Parathyroid adenoma (tissue), 2 donors: ENCODE data around the gene WWC1.
"Not testable (repeated sequence)": the region's sequence is repeated elsewhere in the genome, so short reads cannot be mapped to it uniquely, and the experiment has no call there.

Source experiments
- H2AFZ ChIP-seq: fragments of 300-600 bp; sonication (generic); one replicate; pipeline ENCODE4 v1.7.0; 2017; ENCODE audit warnings: antibody characterized with exemption, mild to moderate bottlenecking
- H3K27ac ChIP-seq: fragments of 300-600 bp; sonication (generic); one replicate; pipeline ENCODE4 v1.7.0; 2017
- H3K27me3 ChIP-seq: fragments of 300-600 bp; sonication (generic); one replicate; pipeline ENCODE4 v1.7.0; 2017; ENCODE audit warnings: low read length; ENCODE audit not compliant: control insufficient read depth, insufficient read depth
- H3K36me3 ChIP-seq: fragments of 300-600 bp; sonication (generic); one replicate; pipeline ENCODE4 v1.7.0; 2017; ENCODE audit warnings: low read length; ENCODE audit not compliant: control insufficient read depth, insufficient read depth
- H3K4me1 ChIP-seq: fragments of 300-600 bp; sonication (generic); one replicate; pipeline ENCODE4 v1.7.0; 2017; ENCODE audit warnings: control low read depth
- H3K4me2 ChIP-seq: fragments of 300-600 bp; sonication (generic); one replicate; pipeline ENCODE4 v1.7.0; 2017; ENCODE audit warnings: low read length
- H3K4me3 ChIP-seq: fragments of 300-600 bp; sonication (generic); one replicate; pipeline ENCODE4 v1.7.0; 2017; ENCODE audit warnings: low read depth, low read length
- H3K79me2 ChIP-seq: fragments of 300-600 bp; sonication (generic); one replicate; pipeline ENCODE4 v1.7.0; 2017; ENCODE audit warnings: control low read depth
- H3K9ac ChIP-seq: fragments of 300-600 bp; sonication (generic); one replicate; pipeline ENCODE4 v1.7.0; 2017; ENCODE audit warnings: mild to moderate bottlenecking
- H3K9me3 ChIP-seq: fragments of 300-600 bp; sonication (generic); one replicate; pipeline ENCODE4 v1.7.0; 2017; ENCODE audit warnings: low read length; ENCODE audit not compliant: control insufficient read depth
- CTCF ChIP-seq: fragments of 300-600 bp; sonication (generic); IDR thresholded peaks from one replicate; pipeline ENCODE4 v1.7.0; 2017; ENCODE audit warnings: antibody characterized with exemption, mild to moderate bottlenecking
- donor health status: primary hyperparathyroidism.

WWC1 gene

DNA sequence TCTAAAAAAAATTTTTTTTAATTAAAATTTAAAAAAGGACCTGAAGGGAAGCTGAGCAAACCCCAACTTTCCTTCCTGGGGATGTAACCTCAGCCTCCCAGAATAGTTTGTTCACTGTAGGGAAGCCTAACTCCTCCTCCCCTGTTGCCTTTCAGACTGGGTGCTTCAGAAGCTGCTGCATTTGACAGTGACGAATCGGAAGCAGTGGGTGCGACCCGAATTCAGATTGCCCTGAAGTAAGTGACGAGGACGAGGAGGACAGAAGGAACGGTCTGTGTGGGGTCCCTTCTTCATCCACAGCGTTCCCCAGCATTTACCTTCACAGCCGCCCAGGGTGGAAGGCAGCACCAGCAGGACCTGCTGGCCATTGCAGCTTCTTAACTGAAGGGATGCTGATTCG is 137.1 kb downstream of the WWC1 start:
- no peak overlapping the region for H3K9ac ChIP-seq
- no peaks in the 10 kb centered on the region for H3K4me1 ChIP-seq
- H3K4me3 ChIP-seq = no peak overlapping the region
- no peak for TF ChIP-seq CTCF
- H3K27ac ChIP-seq = no peak overlapping the region
- no peaks in the 10 kb centered on the region for H3K36me3 ChIP-seq
- H2AFZ ChIP-seq = no peak overlapping the region
- no peaks in the 10 kb centered on the region for H3K9me3 ChIP-seq
- no peaks in the 10 kb centered on the region for H3K79me2 ChIP-seq
- H3K4me2 ChIP-seq = no peak overlapping the region
- H3K27me3 ChIP-seq = no peaks in the 10 kb centered on the region

GRCh38 chr5:168430296-168430695 is 138.9 kb downstream of the WWC1 start:
- Histone ChIP-seq H3K79me2 (no peaks in the 10 kb centered on the region), H3K36me3 (no peaks in the 10 kb centered on the region), H3K4me2 (no peak overlapping the region), H3K4me1 (no peaks in the 10 kb centered on the region), H3K4me3 (no peak overlapping the region), H3K9ac (no peak overlapping the region), H3K9me3 (no peaks in the 10 kb centered on the region), H3K27me3 (no peaks in the 10 kb centered on the region), H3K27ac (no peak overlapping the region), H2AFZ (no peak overlapping the region)
- TF ChIP-seq CTCF = no peak

- Histone ChIP-seq H3K36me3 (no peaks in the 10 kb centered on the region), H3K9ac (no peak overlapping the region), H3K4me1 (no peaks in the 10 kb centered on the region), H3K4me2 (no peak overlapping the region), H3K9me3 (no peaks in the 10 kb centered on the region), H2AFZ (no peak overlapping the region), H3K4me3 (no peak overlapping the region), H3K79me2 (no peaks in the 10 kb centered on the region), H3K27me3 (no peaks in the 10 kb centered on the region), H3K27ac (no peak overlapping the region)
- no peak for TF ChIP-seq CTCF
Measured at GRCh38 chr5:168432903-168433302, 141.5 kb downstream of the WWC1 start.

- no peak for TF ChIP-seq CTCF
- H3K9ac ChIP-seq = no peak overlapping the region
- H3K27me3 ChIP-seq = no peaks in the 10 kb centered on the region
- no peaks in the 10 kb centered on the region for H3K36me3 ChIP-seq
- no peak overlapping the region for H3K4me3 ChIP-seq
- H3K9me3 ChIP-seq = no peaks in the 10 kb centered on the region
- H2AFZ ChIP-seq = no peak overlapping the region
- no peak overlapping the region for H3K27ac ChIP-seq
- H3K4me1 ChIP-seq = no peaks in the 10 kb centered on the region
- no peak overlapping the region for H3K4me2 ChIP-seq
- H3K79me2 ChIP-seq = no peaks in the 10 kb centered on the region
Measured at GRCh38 chr5:168434001-168434400, 142.6 kb downstream of the WWC1 start.

- TF ChIP-seq CTCF = no peak
- H2AFZ ChIP-seq = no peak overlapping the region
- no peaks in the 10 kb centered on the region for H3K9me3 ChIP-seq
- no peaks in the 10 kb centered on the region for H3K27me3 ChIP-seq
- H3K4me1 ChIP-seq = no peaks in the 10 kb centered on the region
- H3K4me2 ChIP-seq = no peak overlapping the region
- H3K9ac ChIP-seq = no peak overlapping the region
- H3K4me3 ChIP-seq = no peak overlapping the region
- H3K36me3 ChIP-seq = no peaks in the 10 kb centered on the region
- H3K79me2 ChIP-seq = no peaks in the 10 kb centered on the region
- H3K27ac ChIP-seq = no peak overlapping the region
Measured at GRCh38 chr5:168434746-168435321, 143.4 kb downstream of the WWC1 start.

- not testable (repeated sequence) for H3K36me3 ChIP-seq, H3K9ac ChIP-seq, H3K27ac ChIP-seq, H3K79me2 ChIP-seq, H3K4me1 ChIP-seq, H3K4me2 ChIP-seq, H2AFZ ChIP-seq, H3K4me3 ChIP-seq, H3K9me3 ChIP-seq, H3K27me3 ChIP-seq
Measured at GRCh38 chr5:168435340-168435739, 143.9 kb downstream of the WWC1 start.
